ENCODE data around the gene GATAD2B.

- TF ChIP-seq CTCF (IDR thresholded peaks at IDR 0.05) (peak; percentile 92 to 95 (median 93)), EP300 (IDR thresholded peaks at IDR 0.05; ENCODE audit: low read depth) (no peak), POLR2A (IDR thresholded peaks at IDR 0.05) (no peak)
These were observed 125.7 kb downstream of the GATAD2B start for GRCh38 chr1:153796786-153797659.
